ENCODE measurements around the gene SNPH.

The SNPH gene

GRCh38 chr20:1299522-1299921, 33.4 kb downstream of the SNPH start:
- peak; percentile 6 for TF ChIP-seq CTCF (IDR thresholded peaks at IDR 0.05; ENCODE audit: low read depth, low read length)
- H3K4me3 ChIP-seq (replicated peaks in 1 of 2; ENCODE audit: low read depth in 2 of 2, low read length in 2 of 2), result no peak overlapping the region
- no peak for DNase-seq (ENCODE audit: low read depth in 2 of 2)

GRCh38 chr20:1300083-1300840, 34.2 kb downstream of the SNPH start:
- H3K4me3 ChIP-seq (replicated peaks in 1 of 2; ENCODE audit: low read depth in 2 of 2, low read length in 2 of 2), result no peak overlapping the region
- no peak for TF ChIP-seq CTCF (IDR thresholded peaks at IDR 0.05; ENCODE audit: low read depth, low read length)
- no peak for DNase-seq (ENCODE audit: low read depth in 2 of 2)

- TF ChIP-seq CTCF (IDR thresholded peaks at IDR 0.05; ENCODE audit: low read depth, low read length), result no peak
- DNase-seq (ENCODE audit: low read depth in 2 of 2), result peak; percentile 74 to 75
- H3K4me3 ChIP-seq (replicated peaks in 1 of 2; ENCODE audit: low read depth in 2 of 2, low read length in 2 of 2), result no peak overlapping the region
These were observed 35.0 kb downstream of the SNPH start for GRCh38 chr20:1301031-1301529.

- peak in 1 of 2 donors; percentile 9 for DNase-seq (ENCODE audit: low read depth in 2 of 2)
- H3K4me3 ChIP-seq (replicated peaks in 1 of 2; ENCODE audit: low read depth in 2 of 2, low read length in 2 of 2), result no peak overlapping the region
- TF ChIP-seq CTCF (IDR thresholded peaks at IDR 0.05; ENCODE audit: low read depth, low read length), result no peak
These were observed 36.8 kb downstream of the SNPH start for GRCh38 chr20:1302685-1303541.

- TF ChIP-seq CTCF (IDR thresholded peaks at IDR 0.05; ENCODE audit: low read depth, low read length), result no peak
- DNase-seq (ENCODE audit: low read depth in 2 of 2), result no peak
- no peak overlapping the region for H3K4me3 ChIP-seq (replicated peaks in 1 of 2; ENCODE audit: low read depth in 2 of 2, low read length in 2 of 2)
These were observed 38.8 kb downstream of the SNPH start for GRCh38 chr20:1304710-1305515.

- TF ChIP-seq CTCF (IDR thresholded peaks at IDR 0.05; ENCODE audit: low read depth, low read length), result no peak
- no peak overlapping the region for H3K4me3 ChIP-seq (replicated peaks in 1 of 2; ENCODE audit: low read depth in 2 of 2, low read length in 2 of 2)
- DNase-seq (ENCODE audit: low read depth in 2 of 2), result no peak
These were observed 39.6 kb downstream of the SNPH start for GRCh38 chr20:1305712-1306111.

All from cardiac fibroblast (primary cell).